CD14-positive monocyte (primary cell): ENCODE results near the gene BATF3. TPM values are rescaled to one million over a fixed set of nuclear protein-coding genes. Genes with fewer than 3 reads are reported as not detected.

Source experiments
- DNase-seq, 3 donors: peaks; one replicate each; pipeline ENCODE4 v3.0.0-alpha.2; 2011 to 2022
- H2AFZ ChIP-seq: 2 replicates; pipeline ENCODE4 v1.6.0; 2012; ENCODE audit warnings: mild to moderate bottlenecking, low read depth, low read length, inconsistent platforms; ENCODE audit not compliant: insufficient read depth, poor library complexity, severe bottlenecking
- H3K27ac ChIP-seq, 2 donors: 1 replicate in 1 of 2; 2 replicates in 1 of 2; pipeline ENCODE4 v1.5.1; 2012 to 2013; ENCODE audit warnings: low read length in 2 of 2, control low read depth in 1 of 2, inconsistent platforms in 1 of 2, low read depth in 1 of 2, mild to moderate bottlenecking in 1 of 2
- H3K27me3 ChIP-seq, 2 donors: one replicate each; pipeline versions ENCODE4 v1.6.0 to v1.6.1; 2011 to 2013; ENCODE audit warnings: low read length in 2 of 2; ENCODE audit not compliant: control insufficient read depth in 2 of 2, insufficient read depth in 2 of 2
- H3K36me3 ChIP-seq, 2 donors: replicated peaks in 1 of 2; 1 replicate in 1 of 2; 2 replicates in 1 of 2; pipeline versions ENCODE4 v1.5.1 to v1.6.1; 2012 to 2013; ENCODE audit warnings: low read length in 2 of 2, control low read depth in 1 of 2, inconsistent platforms in 1 of 2, mild to moderate bottlenecking in 1 of 2; ENCODE audit not compliant: insufficient read depth in 2 of 2, control insufficient read depth in 1 of 2
- H3K4me1 ChIP-seq, 2 donors: 1 replicate in 1 of 2; 2 replicates in 1 of 2; pipeline versions ENCODE4 v1.5.1 to v1.6.1; 2012 to 2013; ENCODE audit warnings: low read length in 2 of 2, control low read depth in 1 of 2, inconsistent platforms in 1 of 2, mild to moderate bottlenecking in 1 of 2, moderate library complexity in 1 of 2; ENCODE audit not compliant: insufficient read depth in 2 of 2, control insufficient read depth in 1 of 2
- H3K4me2 ChIP-seq: replicated peaks from 2 replicates; pipeline ENCODE3; 2012; ENCODE audit warnings: low read length, moderate library complexity, mild to moderate bottlenecking; ENCODE audit not compliant: poor library complexity, severe bottlenecking; ENCODE audit errors: extremely low read depth
- H3K4me3 ChIP-seq, 3 experiments: fragments of 200-600 bp in 1 of 3; sonication (generic) in 1 of 3; replicated peaks in 1 of 3; 1 replicate in 2 of 3; 2 replicates in 1 of 3; pipeline ENCODE4 v1.5.1; 2011 to 2013; ENCODE audit warnings: low read length in 3 of 3, mild to moderate bottlenecking in 3 of 3, control low read depth in 2 of 3, low read depth in 2 of 3, inconsistent platforms in 1 of 3, moderate library complexity in 1 of 3
- H3K79me2 ChIP-seq: 2 replicates; pipeline ENCODE4 v1.6.0; 2012; ENCODE audit warnings: mild to moderate bottlenecking, control low read depth, inconsistent platforms, low read length, moderate library complexity; ENCODE audit not compliant: insufficient read depth
- H3K9ac ChIP-seq: 2 replicates; pipeline ENCODE4 v1.6.0; 2017; ENCODE audit warnings: low read length, mild to moderate bottlenecking; ENCODE audit not compliant: insufficient read depth, poor library complexity, severe bottlenecking
- H3K9me3 ChIP-seq, 2 donors: replicated peaks in 1 of 2; 1 replicate in 1 of 2; 2 replicates in 1 of 2; pipeline versions ENCODE4 v1.5.1 to v1.6.1; 2012 to 2013; ENCODE audit warnings: low read length in 2 of 2, control low read depth in 1 of 2; ENCODE audit not compliant: control insufficient read depth in 1 of 2, insufficient read depth in 1 of 2
- H4K20me1 ChIP-seq: 2 replicates; pipeline ENCODE4 v1.6.0; 2012; ENCODE audit warnings: mild to moderate bottlenecking, low read length, control low read depth, moderate library complexity; ENCODE audit not compliant: insufficient read depth
- H3K27ac Mint-ChIP-seq, 7 donors: one replicate each; pipeline ENCODE4 v1.8.0; 2020; ENCODE audit warnings: mild to moderate bottlenecking in 7 of 7, mixed read lengths in 7 of 7, moderate library complexity in 6 of 7, inconsistent platforms in 2 of 7
- H3K27me3 Mint-ChIP-seq, 3 donors: one replicate each; pipeline ENCODE4 v1.8.0; 2021 to 2022; ENCODE audit warnings: low read depth in 3 of 3, mild to moderate bottlenecking in 3 of 3, mixed read lengths in 3 of 3, moderate library complexity in 3 of 3, inconsistent platforms in 1 of 3
- H3K36me3 Mint-ChIP-seq, 2 donors: one replicate each; pipeline ENCODE4 v1.8.0; 2020; ENCODE audit warnings: mixed read lengths in 2 of 2, inconsistent platforms in 1 of 2, mild to moderate bottlenecking in 1 of 2
- H3K4me1 Mint-ChIP-seq: one replicate; pipeline ENCODE4 v1.8.0; 2020; ENCODE audit warnings: mild to moderate bottlenecking, mixed read lengths
- H3K4me3 Mint-ChIP-seq, 2 donors: one replicate each; pipeline ENCODE4 v1.8.0; 2020; ENCODE audit warnings: mild to moderate bottlenecking in 2 of 2, mixed read lengths in 2 of 2, moderate library complexity in 1 of 2
- H3K9me3 Mint-ChIP-seq, 7 donors: one replicate each; pipeline ENCODE4 v1.8.0; 2020 to 2022; ENCODE audit warnings: mixed read lengths in 7 of 7, mild to moderate bottlenecking in 6 of 7, moderate library complexity in 6 of 7, inconsistent platforms in 2 of 7
- WGBS: methylation state at CpG from one replicate; pipeline ENCODE4 v1.1.5; 2013; ENCODE audit warnings: missing lambda C conversion rate; ENCODE audit not compliant: insufficient coverage; 5-methylcytosine and 5-hydroxymethylcytosine counted together
- intact Hi-C, 2 donors: fragments of 100-400 bp; cut with micrococcal nuclease; formaldehyde crosslinking; loops; one replicate each; pipeline versions ENCODE4 v1.15.0 to v1.15.1; 2023
- polyA plus RNA-seq, 3 donors: library from polyadenylated mRNA; depleted of rRNA in 1 of 3; unstranded in 2 of 3; stranded (reverse) in 1 of 3; fragments of 300-500 nt in 2 of 3; fragments of >200 nt in 1 of 3; fragmentation: Illumina TruSeq in 2 of 3; gene quantifications; 1 replicate in 2 of 3; 2 replicates in 1 of 3; pipeline ENCODE4 v1.2.3, GENCODE V29; 2012 to 2021
- TF ChIP-seq, protein P1 (sequence below): fragments of 200-600 bp; IDR thresholded peaks from one replicate; pipeline ENCODE4 v1.8.0; 2022; ENCODE audit warnings: antibody characterized with exemption, mild to moderate bottlenecking

BATF3 gene
- polyA plus RNA-seq, 3 donors: 9.3 to 34.7 (median 15.1) TPM

DNA sequence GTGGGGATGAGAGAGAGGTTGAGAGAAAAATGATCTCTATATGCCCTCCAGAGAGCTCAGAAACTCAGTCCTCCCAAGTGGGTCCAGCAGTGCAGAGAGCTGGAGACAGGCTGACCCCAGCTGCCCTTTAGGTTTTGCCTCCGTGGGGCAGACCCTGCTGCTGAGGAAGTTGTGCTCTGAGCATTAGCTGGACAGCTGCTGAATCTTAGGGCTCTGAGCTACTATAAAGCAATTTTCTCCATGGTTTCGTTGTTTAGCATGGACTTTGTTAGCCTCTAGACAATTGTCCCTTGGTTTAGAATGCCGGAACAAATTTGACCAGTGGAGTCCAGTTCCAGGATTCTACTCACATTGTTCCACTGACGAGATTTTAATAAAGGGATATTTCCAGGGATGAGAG lies 22.1 kb downstream of the BATF3 start:
- 71% methylated on average over 4 of the region's 4 CpGs for WGBS

GRCh38 chr1:212677136-212677535 lies 22.5 kb downstream of the BATF3 start:
- H3K36me3 Mint-ChIP-seq: peaks cover 2% of the 10 kb centered on the region in 2 donors
- no peak for DNase-seq
- H3K4me3 Mint-ChIP-seq: no peak overlapping the region
- no peak overlapping the region for H3K4me2 ChIP-seq
- no peak overlapping the region for H2AFZ ChIP-seq
- H3K27me3 ChIP-seq: no peaks in the 10 kb centered on the region
- H3K9me3 Mint-ChIP-seq: peaks cover 0 to 2% (median 0%) of the 10 kb centered on the region in 7 donors
- peaks cover 46% of the 10 kb centered on the region for H3K4me1 Mint-ChIP-seq
- no peaks in the 10 kb centered on the region for H3K9me3 ChIP-seq
- intact Hi-C loops: no loop called here
- H3K4me1 ChIP-seq: peaks cover 43 to 57% of the 10 kb centered on the region in 2 donors
- no peaks in the 10 kb centered on the region for H3K79me2 ChIP-seq
- H3K27ac Mint-ChIP-seq: no peak overlapping the region
- H3K27ac ChIP-seq: no peak overlapping the region
- no peaks in the 10 kb centered on the region for H3K36me3 ChIP-seq
- H4K20me1 ChIP-seq: no peaks in the 10 kb centered on the region
- TF ChIP-seq, protein P1, sequence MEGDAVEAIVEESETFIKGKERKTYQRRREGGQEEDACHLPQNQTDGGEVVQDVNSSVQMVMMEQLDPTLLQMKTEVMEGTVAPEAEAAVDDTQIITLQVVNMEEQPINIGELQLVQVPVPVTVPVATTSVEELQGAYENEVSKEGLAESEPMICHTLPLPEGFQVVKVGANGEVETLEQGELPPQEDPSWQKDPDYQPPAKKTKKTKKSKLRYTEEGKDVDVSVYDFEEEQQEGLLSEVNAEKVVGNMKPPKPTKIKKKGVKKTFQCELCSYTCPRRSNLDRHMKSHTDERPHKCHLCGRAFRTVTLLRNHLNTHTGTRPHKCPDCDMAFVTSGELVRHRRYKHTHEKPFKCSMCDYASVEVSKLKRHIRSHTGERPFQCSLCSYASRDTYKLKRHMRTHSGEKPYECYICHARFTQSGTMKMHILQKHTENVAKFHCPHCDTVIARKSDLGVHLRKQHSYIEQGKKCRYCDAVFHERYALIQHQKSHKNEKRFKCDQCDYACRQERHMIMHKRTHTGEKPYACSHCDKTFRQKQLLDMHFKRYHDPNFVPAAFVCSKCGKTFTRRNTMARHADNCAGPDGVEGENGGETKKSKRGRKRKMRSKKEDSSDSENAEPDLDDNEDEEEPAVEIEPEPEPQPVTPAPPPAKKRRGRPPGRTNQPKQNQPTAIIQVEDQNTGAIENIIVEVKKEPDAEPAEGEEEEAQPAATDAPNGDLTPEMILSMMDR: no peak
- no peak overlapping the region for H3K9ac ChIP-seq
- H3K27me3 Mint-ChIP-seq: peaks cover 0 to 3% (median 1%) of the 10 kb centered on the region in 3 donors
- WGBS: 99% methylated on average over 4 of the region's 4 CpGs
- no peak overlapping the region for H3K4me3 ChIP-seq

More for the DNA sequence above, 22.1 kb downstream of the BATF3 start:
- Histone ChIP-seq H3K9ac (no peak overlapping the region), H3K79me2 (no peaks in the 10 kb centered on the region), H3K36me3 (no peaks in the 10 kb centered on the region), H3K27me3 (no peaks in the 10 kb centered on the region), H3K4me2 (no peak overlapping the region), H3K9me3 (no peaks in the 10 kb centered on the region), H4K20me1 (no peaks in the 10 kb centered on the region), H2AFZ (no peak overlapping the region), H3K4me1 (peaks cover 45 to 57% of the 10 kb centered on the region in 2 donors), H3K27ac (no peak overlapping the region), H3K4me3 (no peak overlapping the region)
- peak overlapping the region in 2 of 7 donors; percentile 21 to 42 for H3K27ac Mint-ChIP-seq
- H3K4me1 Mint-ChIP-seq: peaks cover 48% of the 10 kb centered on the region
- peaks cover 0 to 3% (median 1%) of the 10 kb centered on the region in 3 donors for H3K27me3 Mint-ChIP-seq
- DNase-seq: no peak
- no peak overlapping the region for H3K4me3 Mint-ChIP-seq
- H3K9me3 Mint-ChIP-seq: peaks cover 0 to 2% (median 0%) of the 10 kb centered on the region in 7 donors
- TF ChIP-seq, protein P1: no peak
- peaks cover 2% of the 10 kb centered on the region in 2 donors for H3K36me3 Mint-ChIP-seq
- intact Hi-C loops: no loop called here
